HG03520 (cell line): ENCODE data around the gene FAM110C.

ENCODE experiments used
- ATAC-seq: cut with Tn5 transposase; IDR thresholded peaks from one replicate; pipeline ENCODE4 v1.9.1; 2021; ENCODE audit warnings: mild to moderate bottlenecking, moderate library complexity; ENCODE audit not compliant: unreplicated experiment

Gene FAM110C

GRCh38 chr2:11248-11941 lies 34.9 kb downstream of the FAM110C start:
- ATAC-seq: no peak

GRCh38 chr2:10222-10875 lies 36.0 kb downstream of the FAM110C start:
- no peak for ATAC-seq
